Mesothelial cell of epicardium (in vitro differentiated cells): Measurements from ENCODE around the gene MAEA. TPM values are rescaled to one million over a fixed set of nuclear protein-coding genes. Genes with fewer than 3 reads are reported as not detected.

ENCODE experiments used
- DNase-seq, 2 experiments: peaks; one replicate each; pipeline ENCODE4 v3.0.0; 2021; ENCODE audit warnings: low spot score in 2 of 2; ENCODE audit not compliant: unreplicated experiment in 2 of 2
- H3K27ac Mint-ChIP-seq: 2 replicates; pipeline ENCODE4 v1.8.0; 2021; ENCODE audit warnings: mixed read lengths
- H3K27me3 Mint-ChIP-seq: 2 replicates; pipeline ENCODE4 v1.8.0; 2021; ENCODE audit warnings: low read depth, mixed read lengths
- H3K36me3 Mint-ChIP-seq: 2 replicates; pipeline ENCODE4 v1.8.0; 2021; ENCODE audit warnings: mixed read lengths
- H3K4me1 Mint-ChIP-seq: 2 replicates; pipeline ENCODE4 v1.8.0; 2021; ENCODE audit warnings: mixed read lengths
- H3K4me3 Mint-ChIP-seq: 2 replicates; pipeline ENCODE4 v1.8.0; 2021; ENCODE audit warnings: mild to moderate bottlenecking, moderate library complexity, mixed read lengths
- H3K9me3 Mint-ChIP-seq: 2 replicates; pipeline ENCODE4 v1.8.0; 2021; ENCODE audit warnings: mixed read lengths
- CTCF ChIP-seq: fragments of 200-600 bp; sonication (generic); IDR thresholded peaks from one replicate; pipeline ENCODE4 v1.5.0; 2021; ENCODE audit warnings: antibody characterized with exemption; ENCODE audit not compliant: unreplicated experiment
- total RNA-seq: library from RNA; stranded (reverse); gene quantifications from 3 replicates; pipeline ENCODE4 v1.2.1, GENCODE V29; 2021

The MAEA gene
- total RNA-seq, 1 donor from 2014 or later, result 73.4 TPM

- peaks cover 20% of the 10 kb centered on the region for H3K4me1 Mint-ChIP-seq
- TF ChIP-seq CTCF, result no peak
- H3K36me3 Mint-ChIP-seq, result peaks cover 41% of the 10 kb centered on the region
- peaks cover 5% of the 10 kb centered on the region for H3K9me3 Mint-ChIP-seq
- no peak overlapping the region for H3K27ac Mint-ChIP-seq
- DNase-seq, result peak in 1 of 2 experiments; percentile 16
- H3K4me3 Mint-ChIP-seq, result no peak overlapping the region
- no peaks in the 10 kb centered on the region for H3K27me3 Mint-ChIP-seq
Observed at GRCh38 chr4:1310796-1311631, 21.3 kb downstream of the MAEA start.

GRCh38 chr4:1312821-1313640, 23.3 kb downstream of the MAEA start:
- no peak overlapping the region for H3K27ac Mint-ChIP-seq
- no peak for TF ChIP-seq CTCF
- H3K4me1 Mint-ChIP-seq, result peaks cover 20% of the 10 kb centered on the region
- peaks cover 50% of the 10 kb centered on the region for H3K36me3 Mint-ChIP-seq
- DNase-seq, result peak in 1 of 2 experiments; percentile 13
- no peaks in the 10 kb centered on the region for H3K27me3 Mint-ChIP-seq
- H3K4me3 Mint-ChIP-seq, result no peak overlapping the region
- H3K9me3 Mint-ChIP-seq, result peaks cover 5% of the 10 kb centered on the region

GRCh38 chr4:1315306-1315705, 25.6 kb downstream of the MAEA start:
- no peak for TF ChIP-seq CTCF
- Mint-ChIP-seq H3K27me3 (no peaks in the 10 kb centered on the region), H3K36me3 (peaks cover 66% of the 10 kb centered on the region), H3K4me1 (peaks cover under 1% of the 10 kb centered on the region), H3K4me3 (no peak overlapping the region), H3K27ac (no peak overlapping the region), H3K9me3 (peaks cover 10% of the 10 kb centered on the region)
- DNase-seq, result peak in 1 of 2 experiments; percentile 18

GRCh38 chr4:1315836-1316536, 26.3 kb downstream of the MAEA start:
- TF ChIP-seq CTCF, result no peak
- no peak for DNase-seq
- no peaks in the 10 kb centered on the region for H3K27me3 Mint-ChIP-seq
- H3K27ac Mint-ChIP-seq, result no peak overlapping the region
- H3K4me1 Mint-ChIP-seq, result no peaks in the 10 kb centered on the region
- H3K9me3 Mint-ChIP-seq, result peaks cover 13% of the 10 kb centered on the region
- no peak overlapping the region for H3K4me3 Mint-ChIP-seq
- H3K36me3 Mint-ChIP-seq, result peaks cover 69% of the 10 kb centered on the region

- Mint-ChIP-seq H3K27me3 (no peaks in the 10 kb centered on the region), H3K9me3 (peaks cover 16% of the 10 kb centered on the region), H3K27ac (no peak overlapping the region), H3K36me3 (peaks cover 73% of the 10 kb centered on the region), H3K4me3 (no peak overlapping the region), H3K4me1 (no peaks in the 10 kb centered on the region)
- TF ChIP-seq CTCF, result no peak
- no peak for DNase-seq
Observed at GRCh38 chr4:1316537-1317168, 27.0 kb downstream of the MAEA start.
